Bronchus fibroblast of lung (primary cell): ENCODE data around the gene RHOBTB1. TPM values are rescaled to one million over a fixed set of nuclear protein-coding genes. Genes with fewer than 3 reads are reported as not detected.

ENCODE experiments used
- total RNA-seq: library from RNA; depleted of rRNA; stranded (reverse); fragments of >200 nt; gene quantifications from 2 replicates; pipeline ENCODE4 v1.2.3, GENCODE V29; 2015

Gene RHOBTB1, protein sequence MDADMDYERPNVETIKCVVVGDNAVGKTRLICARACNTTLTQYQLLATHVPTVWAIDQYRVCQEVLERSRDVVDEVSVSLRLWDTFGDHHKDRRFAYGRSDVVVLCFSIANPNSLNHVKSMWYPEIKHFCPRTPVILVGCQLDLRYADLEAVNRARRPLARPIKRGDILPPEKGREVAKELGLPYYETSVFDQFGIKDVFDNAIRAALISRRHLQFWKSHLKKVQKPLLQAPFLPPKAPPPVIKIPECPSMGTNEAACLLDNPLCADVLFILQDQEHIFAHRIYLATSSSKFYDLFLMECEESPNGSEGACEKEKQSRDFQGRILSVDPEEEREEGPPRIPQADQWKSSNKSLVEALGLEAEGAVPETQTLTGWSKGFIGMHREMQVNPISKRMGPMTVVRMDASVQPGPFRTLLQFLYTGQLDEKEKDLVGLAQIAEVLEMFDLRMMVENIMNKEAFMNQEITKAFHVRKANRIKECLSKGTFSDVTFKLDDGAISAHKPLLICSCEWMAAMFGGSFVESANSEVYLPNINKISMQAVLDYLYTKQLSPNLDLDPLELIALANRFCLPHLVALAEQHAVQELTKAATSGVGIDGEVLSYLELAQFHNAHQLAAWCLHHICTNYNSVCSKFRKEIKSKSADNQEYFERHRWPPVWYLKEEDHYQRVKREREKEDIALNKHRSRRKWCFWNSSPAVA
- total RNA-seq: 15.6 and 22.2 TPM in 2 replicates

GRCh38 chr10:60944058-60944909 lies at the start of gene RHOBTB1:
Gene RHOBTB1, minus strand, starts transcription at chr10:60944185. Its CDS starts 32,643 bp downstream, at chr10:60911542.

Other genes with a start within 250 kb of the RHOBTB1 start
- gene CDK1, start 165.7 kb downstream of the RHOBTB1 start, total RNA-seq: 69.7 and 80.5 TPM in 2 replicates